Fibroblast of mammary gland (primary cell): ENCODE data around the gene PSMA5.

Source experiments
- DNase-seq: peaks from one replicate; pipeline ENCODE4 v3.0.0-alpha.2; 2010; ENCODE audit warnings: low read depth
- H3K4me3 ChIP-seq: 2 replicates; pipeline ENCODE4 v1.5.1; 2011; ENCODE audit warnings: low read depth, mild to moderate bottlenecking, low read length, moderate library complexity; ENCODE audit not compliant: control insufficient read depth
- TF ChIP-seq, protein P1 (sequence below): conservative IDR thresholded peaks from 2 replicates; pipeline ENCODE4 v1.5.1; 2011; ENCODE audit warnings: low read depth, low read length, inconsistent platforms; ENCODE audit not compliant: control insufficient read depth, insufficient read depth

PSMA5 gene

DNA sequence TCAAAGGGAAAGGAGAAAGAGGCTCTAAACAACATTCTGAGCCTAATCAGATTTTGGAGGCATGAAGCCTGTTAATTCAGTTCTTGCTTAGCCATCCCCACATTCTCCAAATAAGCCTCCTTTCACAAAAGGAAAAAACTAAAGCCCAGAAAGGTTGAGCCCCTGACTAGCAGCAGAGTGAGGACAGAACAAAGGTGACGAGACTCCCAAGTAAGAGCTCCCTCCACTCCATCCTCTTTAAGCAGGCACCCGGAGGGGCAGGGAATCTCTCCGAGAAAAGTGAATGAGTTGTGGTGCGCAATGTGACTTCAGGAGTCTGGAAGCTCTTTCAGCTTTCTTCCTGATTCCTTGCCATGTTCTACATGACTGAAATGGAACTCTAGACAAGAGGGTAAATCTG lies 76.1 kb downstream of the PSMA5 start:
- TF ChIP-seq, protein P1, sequence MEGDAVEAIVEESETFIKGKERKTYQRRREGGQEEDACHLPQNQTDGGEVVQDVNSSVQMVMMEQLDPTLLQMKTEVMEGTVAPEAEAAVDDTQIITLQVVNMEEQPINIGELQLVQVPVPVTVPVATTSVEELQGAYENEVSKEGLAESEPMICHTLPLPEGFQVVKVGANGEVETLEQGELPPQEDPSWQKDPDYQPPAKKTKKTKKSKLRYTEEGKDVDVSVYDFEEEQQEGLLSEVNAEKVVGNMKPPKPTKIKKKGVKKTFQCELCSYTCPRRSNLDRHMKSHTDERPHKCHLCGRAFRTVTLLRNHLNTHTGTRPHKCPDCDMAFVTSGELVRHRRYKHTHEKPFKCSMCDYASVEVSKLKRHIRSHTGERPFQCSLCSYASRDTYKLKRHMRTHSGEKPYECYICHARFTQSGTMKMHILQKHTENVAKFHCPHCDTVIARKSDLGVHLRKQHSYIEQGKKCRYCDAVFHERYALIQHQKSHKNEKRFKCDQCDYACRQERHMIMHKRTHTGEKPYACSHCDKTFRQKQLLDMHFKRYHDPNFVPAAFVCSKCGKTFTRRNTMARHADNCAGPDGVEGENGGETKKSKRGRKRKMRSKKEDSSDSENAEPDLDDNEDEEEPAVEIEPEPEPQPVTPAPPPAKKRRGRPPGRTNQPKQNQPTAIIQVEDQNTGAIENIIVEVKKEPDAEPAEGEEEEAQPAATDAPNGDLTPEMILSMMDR: no peak
- no peak overlapping the region for H3K4me3 ChIP-seq
- DNase-seq: no peak
